GM13977 (cell line): ENCODE measurements around the gene GDNF.

Experiments used
- DNase-seq: peaks from one replicate; pipeline ENCODE4 v3.0.0; 2012; ENCODE audit warnings: low spot score
- in situ Hi-C: fragments of 300-500 bp; cut with MboI; formaldehyde crosslinking; loops from one replicate; pipeline ENCODE4 v1.12.0; 2022; ENCODE audit warnings: low sequenced_read_pairs, low pct_unique_long_range_greater_than_20kb, mixed read lengths, inconsistent platforms; ENCODE audit not compliant: unreplicated experiment
- TF ChIP-seq, protein P1 (sequence below): IDR thresholded peaks from 2 replicates; pipeline ENCODE4 v1.5.1; 2012; ENCODE audit warnings: mild to moderate bottlenecking, control low read depth; ENCODE audit not compliant: insufficient read depth; ENCODE audit errors: extremely low read depth, missing control alignments

Gene GDNF

DNA sequence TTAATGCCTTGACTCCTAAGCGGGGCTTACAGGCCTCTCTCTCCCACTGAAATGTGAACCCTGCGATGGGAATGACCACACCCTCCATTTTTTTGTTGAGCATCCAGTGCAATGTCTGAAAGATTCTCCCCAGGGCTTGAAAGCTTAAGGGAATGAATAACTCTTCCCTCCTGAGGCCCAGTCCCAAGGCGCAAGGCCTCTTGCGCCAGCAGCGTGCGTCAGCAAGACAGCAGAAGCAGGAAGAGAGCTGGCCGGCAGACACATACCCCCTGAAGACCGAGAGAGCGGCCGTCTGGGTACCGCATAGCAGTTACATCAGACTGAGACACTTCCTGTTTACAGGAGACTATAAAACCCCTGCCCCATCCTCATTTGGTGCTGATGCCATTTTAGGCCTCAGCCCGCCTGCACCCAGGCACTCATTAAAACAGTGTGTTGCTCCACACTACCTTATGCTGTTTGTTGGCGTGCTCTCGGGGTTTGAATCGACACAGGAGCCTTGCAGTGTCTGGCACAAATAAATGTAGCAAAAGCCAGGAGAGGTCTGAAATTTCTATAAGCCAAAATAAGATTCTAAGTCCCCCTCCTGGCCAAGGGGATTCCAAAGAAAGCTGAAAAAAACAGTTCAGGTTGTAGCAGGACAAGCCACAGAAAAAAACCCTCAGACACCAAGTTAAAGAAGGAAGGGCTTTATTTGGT lies 62.3 kb downstream of the GDNF start:
- TF ChIP-seq, protein P1, sequence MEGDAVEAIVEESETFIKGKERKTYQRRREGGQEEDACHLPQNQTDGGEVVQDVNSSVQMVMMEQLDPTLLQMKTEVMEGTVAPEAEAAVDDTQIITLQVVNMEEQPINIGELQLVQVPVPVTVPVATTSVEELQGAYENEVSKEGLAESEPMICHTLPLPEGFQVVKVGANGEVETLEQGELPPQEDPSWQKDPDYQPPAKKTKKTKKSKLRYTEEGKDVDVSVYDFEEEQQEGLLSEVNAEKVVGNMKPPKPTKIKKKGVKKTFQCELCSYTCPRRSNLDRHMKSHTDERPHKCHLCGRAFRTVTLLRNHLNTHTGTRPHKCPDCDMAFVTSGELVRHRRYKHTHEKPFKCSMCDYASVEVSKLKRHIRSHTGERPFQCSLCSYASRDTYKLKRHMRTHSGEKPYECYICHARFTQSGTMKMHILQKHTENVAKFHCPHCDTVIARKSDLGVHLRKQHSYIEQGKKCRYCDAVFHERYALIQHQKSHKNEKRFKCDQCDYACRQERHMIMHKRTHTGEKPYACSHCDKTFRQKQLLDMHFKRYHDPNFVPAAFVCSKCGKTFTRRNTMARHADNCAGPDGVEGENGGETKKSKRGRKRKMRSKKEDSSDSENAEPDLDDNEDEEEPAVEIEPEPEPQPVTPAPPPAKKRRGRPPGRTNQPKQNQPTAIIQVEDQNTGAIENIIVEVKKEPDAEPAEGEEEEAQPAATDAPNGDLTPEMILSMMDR: no peak
- in situ Hi-C loops: no loop called here
- DNase-seq: no peak

DNA sequence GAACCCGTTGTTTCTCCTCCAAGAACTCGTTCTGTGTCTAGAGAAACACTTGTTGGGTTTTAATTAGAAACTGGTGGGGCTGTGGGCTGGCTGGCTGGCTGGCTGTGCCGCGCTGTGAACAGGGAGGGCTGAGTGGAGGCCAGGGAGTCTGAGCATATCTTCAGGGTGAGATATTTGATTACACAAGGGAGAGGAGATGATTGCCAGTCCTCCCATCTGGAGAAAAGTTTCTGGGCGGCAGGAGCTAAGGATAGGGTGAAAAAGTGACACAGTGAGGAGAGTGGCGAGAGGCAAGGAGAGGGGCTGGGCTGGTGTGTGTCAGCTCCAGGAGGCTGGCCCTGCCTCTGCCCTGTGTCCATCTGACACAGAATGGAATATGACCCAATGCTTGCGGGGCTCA lies 63.0 kb downstream of the GDNF start:
- DNase-seq: no peak
- in situ Hi-C loops: no loop called here
- TF ChIP-seq, protein P1: no peak

DNA sequence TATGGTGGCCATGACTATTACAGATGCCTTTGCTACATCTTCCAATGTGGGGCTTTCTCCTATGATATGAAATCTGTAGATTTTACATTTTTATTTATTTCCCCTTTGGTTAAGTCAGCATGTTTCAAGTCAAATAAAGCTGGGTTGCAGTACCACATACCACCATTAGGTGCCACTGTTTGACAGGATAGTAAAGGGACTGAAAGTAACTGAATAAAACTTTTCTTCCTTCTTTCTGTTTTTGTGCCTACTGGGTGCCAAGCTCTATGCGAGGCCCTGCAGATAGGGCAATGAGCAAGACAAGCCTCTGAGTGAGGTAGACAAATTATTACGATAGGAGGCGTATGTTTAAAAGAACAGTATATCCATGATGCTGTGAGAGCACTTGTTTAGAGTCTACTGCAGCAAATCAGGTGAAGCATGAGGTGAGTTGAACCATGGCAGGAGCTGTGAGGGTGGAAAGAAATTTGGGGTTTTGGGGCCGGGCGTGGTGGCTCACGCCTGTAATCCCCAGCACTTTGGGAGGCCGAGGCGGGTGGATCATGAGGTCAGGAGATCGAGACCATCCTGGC lies 64.8 kb downstream of the GDNF start:
- no peak for DNase-seq
- TF ChIP-seq, protein P1: peak; percentile 52
- in situ Hi-C loops: no loop called here

DNA sequence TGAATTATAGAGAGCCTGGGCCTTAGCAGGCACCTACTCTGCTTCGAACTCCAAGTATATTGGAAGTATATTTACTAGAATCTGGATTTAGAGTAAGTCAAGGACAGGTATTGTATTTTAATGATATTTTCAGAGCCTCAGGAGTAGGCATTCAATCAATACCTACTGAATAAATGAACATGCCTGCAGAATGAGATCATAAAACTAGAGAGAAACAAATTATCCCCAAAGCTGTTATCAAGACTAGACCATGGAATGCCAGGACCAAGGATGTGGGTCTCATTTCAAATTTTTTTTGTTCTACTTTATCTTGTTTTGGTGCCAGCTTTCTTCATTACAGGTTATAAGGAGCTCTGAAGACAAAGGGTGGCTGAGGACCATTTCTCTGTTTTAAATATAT lies 66.0 kb downstream of the GDNF start:
- no peak for DNase-seq
- in situ Hi-C loops: no loop called here
- TF ChIP-seq, protein P1: no peak

DNA sequence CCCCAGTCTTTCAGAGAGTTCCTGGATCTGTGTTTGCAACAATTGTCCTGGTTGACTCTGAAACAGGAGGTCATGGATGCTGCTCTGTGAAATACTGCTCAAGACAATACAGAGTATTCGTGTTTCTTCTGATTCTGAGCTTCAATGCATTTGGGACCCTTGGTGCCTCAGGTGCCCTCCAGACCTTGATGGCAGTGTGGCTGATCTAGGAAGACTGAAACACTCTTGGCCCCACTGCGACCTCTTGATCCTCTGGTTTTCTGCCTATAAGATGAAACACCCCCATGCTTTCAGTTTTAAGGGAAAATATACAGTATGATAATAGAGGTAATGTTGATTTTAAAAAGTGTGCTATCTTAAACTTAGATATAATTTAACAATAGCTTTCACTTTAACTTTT lies 67.6 kb downstream of the GDNF start:
- no peak for DNase-seq
- in situ Hi-C loops: no loop called here
- TF ChIP-seq, protein P1: no peak

DNA sequence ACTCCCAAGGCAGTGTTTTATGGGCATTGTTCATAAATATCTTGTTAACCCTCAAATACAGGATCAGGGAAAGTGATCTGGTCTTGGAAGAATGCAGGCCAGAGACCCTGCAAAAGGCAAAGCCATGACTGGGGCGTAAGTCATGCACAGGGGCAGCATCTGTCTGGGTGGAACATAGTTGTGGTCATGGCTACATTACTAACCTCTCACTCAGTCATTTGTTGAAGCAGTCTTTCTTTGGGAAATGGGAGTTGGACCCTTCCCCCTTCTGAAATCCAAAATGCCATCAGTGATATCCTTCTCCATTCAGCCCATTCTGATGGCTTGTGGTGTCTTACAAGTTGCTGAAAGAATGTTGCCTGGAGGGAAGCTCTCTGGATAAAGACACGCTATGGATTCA lies 68.1 kb downstream of the GDNF start:
- DNase-seq: no peak
- TF ChIP-seq, protein P1: no peak

More for the DNA sequence above, 68.1 kb downstream of the GDNF start:
- in situ Hi-C loops: no loop called here
